MCF 10A (cell line): Measurements from ENCODE around the gene DBNL. TPM values are rescaled to one million over a fixed set of nuclear protein-coding genes. Genes with fewer than 3 reads are reported as not detected.

Experiments
- BruUV-seq: library from RNA; stranded (reverse); fragments of 400-500 nt; replicated peaks from 2 replicates; lab custom pipeline; 2021; lab: Mats Ljungman, UMichigan
- CTCF ChIA-PET: fragments of 300-600 bp; sonication (Branson Sonifier 250); formaldehyde crosslinking; extraction: SDS; loops from one replicate; lab custom pipeline; 2021; ENCODE audit warnings: antibody characterized with exemption, inconsistent platforms; lab: Yijun Ruan, JAX
- POLR2A ChIA-PET: fragments of 300-600, 350-650 bp; sonication (Branson Sonifier 250); formaldehyde crosslinking; extraction: SDS; loops from one replicate; lab custom pipeline; 2020; ENCODE audit warnings: antibody characterized with exemption, inconsistent platforms; lab: Yijun Ruan, JAX
- DNase-seq: peaks from one replicate; pipeline ENCODE4 v3.0.0-alpha.2; 2018; ENCODE audit not compliant: unreplicated experiment
- H3K27ac Mint-ChIP-seq: one replicate; pipeline ENCODE4 v1.8.0; 2022; ENCODE audit warnings: mild to moderate bottlenecking, low read depth, mixed read lengths; ENCODE audit not compliant: unreplicated experiment
- H3K27me3 Mint-ChIP-seq: one replicate; pipeline ENCODE4 v1.8.0; 2022; ENCODE audit warnings: mixed read lengths; ENCODE audit not compliant: insufficient read depth, unreplicated experiment
- H3K36me3 Mint-ChIP-seq: one replicate; pipeline ENCODE4 v1.8.0; 2022; ENCODE audit warnings: mild to moderate bottlenecking, moderate library complexity, mixed read lengths; ENCODE audit not compliant: insufficient read depth, unreplicated experiment
- H3K4me1 Mint-ChIP-seq: one replicate; pipeline ENCODE4 v1.8.0; 2022; ENCODE audit warnings: mixed read lengths; ENCODE audit not compliant: insufficient read depth, unreplicated experiment
- H3K4me3 Mint-ChIP-seq: one replicate; pipeline ENCODE4 v1.8.0; 2022; ENCODE audit warnings: mild to moderate bottlenecking, moderate library complexity, mixed read lengths; ENCODE audit not compliant: unreplicated experiment
- H3K9me3 Mint-ChIP-seq: one replicate; pipeline ENCODE4 v1.8.0; 2022; ENCODE audit warnings: mixed read lengths; ENCODE audit not compliant: unreplicated experiment
- CTCF ChIP-seq: fragments of 200-600 bp; IDR thresholded peaks from one replicate; pipeline ENCODE4 v1.8.0; 2022; ENCODE audit warnings: antibody characterized with exemption, mild to moderate bottlenecking; ENCODE audit not compliant: unreplicated experiment
- intact Hi-C: fragments of 100-400 bp; cut with micrococcal nuclease; formaldehyde crosslinking; loops from 2 replicates; pipeline ENCODE4 v1.14.1; 2022
- total RNA-seq: library from RNA; stranded (reverse); gene quantifications from 2 replicates; pipeline ENCODE4 v1.2.3, GENCODE V29; 2022

DBNL gene
- total RNA-seq, 1 experiment from 2014 or later: 49.7 TPM

GRCh38 chr7:44106311-44107065, 62.0 kb downstream of the DBNL start:
- peaks cover 3% of the 10 kb centered on the region for H3K36me3 Mint-ChIP-seq
- intact Hi-C loops: no loop called here
- H3K4me1 Mint-ChIP-seq: peaks cover 20% of the 10 kb centered on the region
- no peaks in the 10 kb centered on the region for H3K9me3 Mint-ChIP-seq
- DNase-seq: no peak
- no peaks in the 10 kb centered on the region for H3K27me3 Mint-ChIP-seq
- ChIA-PET POLR2A (no interaction called here), CTCF (no interaction called here)
- H3K27ac Mint-ChIP-seq: no peak overlapping the region
- BruUV-seq: no TSS peak
- H3K4me3 Mint-ChIP-seq: no peak overlapping the region
- TF ChIP-seq CTCF: no peak

GRCh38 chr7:44107116-44107960, 62.8 kb downstream of the DBNL start:
- no peak for DNase-seq
- Mint-ChIP-seq H3K4me3 (no peak overlapping the region), H3K27me3 (no peaks in the 10 kb centered on the region), H3K27ac (no peak overlapping the region), H3K36me3 (peaks cover 12% of the 10 kb centered on the region), H3K4me1 (peaks cover 16% of the 10 kb centered on the region), H3K9me3 (no peaks in the 10 kb centered on the region)
- intact Hi-C loops: no loop called here
- BruUV-seq: no TSS peak
- ChIA-PET CTCF (no interaction called here), POLR2A (no interaction called here)
- no peak for TF ChIP-seq CTCF

GRCh38 chr7:44107961-44108767, 63.7 kb downstream of the DBNL start:
- Mint-ChIP-seq H3K27ac (peak overlapping the region; percentile 34), H3K4me1 (peaks cover 8% of the 10 kb centered on the region), H3K36me3 (peaks cover 14% of the 10 kb centered on the region), H3K27me3 (no peaks in the 10 kb centered on the region), H3K4me3 (no peak overlapping the region), H3K9me3 (no peaks in the 10 kb centered on the region)
- intact Hi-C loops: no loop called here
- POLR2A ChIA-PET: no interaction called here
- BruUV-seq: no TSS peak
- CTCF ChIA-PET: interaction anchor here (0.7 kb wide), 1 partner anchor 16 kb away, joined by 4 read pairs; the partner anchor contains the start of gene POLD2
- no peak for TF ChIP-seq CTCF
- DNase-seq: no peak
